Neural crest cell (in vitro differentiated cells): ENCODE measurements around the gene PLXNA2. TPM values are rescaled to one million over a fixed set of nuclear protein-coding genes. Genes with fewer than 3 reads are reported as not detected.

Source experiments
- DNase-seq: peaks from one replicate; pipeline ENCODE4 v3.0.0; 2021; ENCODE audit warnings: low read depth, mixed read lengths, low spot score
- H3K27ac Mint-ChIP-seq: one replicate; pipeline ENCODE4 v1.8.0; 2021; ENCODE audit warnings: mild to moderate bottlenecking, mixed read lengths; ENCODE audit not compliant: unreplicated experiment
- H3K27me3 Mint-ChIP-seq: 2 replicates; pipeline ENCODE4 v1.8.0; 2021; ENCODE audit warnings: low read depth, mild to moderate bottlenecking, mixed read lengths
- H3K36me3 Mint-ChIP-seq: 2 replicates; pipeline ENCODE4 v1.8.0; 2021; ENCODE audit warnings: low read depth, mild to moderate bottlenecking, mixed read lengths
- H3K4me1 Mint-ChIP-seq: 2 replicates; pipeline ENCODE4 v1.8.0; 2021; ENCODE audit warnings: mixed read lengths
- H3K4me3 Mint-ChIP-seq: one replicate; pipeline ENCODE4 v1.8.0; 2021; ENCODE audit warnings: mild to moderate bottlenecking, mixed read lengths
- H3K9me3 Mint-ChIP-seq: 2 replicates; pipeline ENCODE4 v1.8.0; 2021; ENCODE audit warnings: mixed read lengths
- total RNA-seq: library from RNA; stranded (reverse); gene quantifications from 2 replicates; pipeline ENCODE4 v1.2.1, GENCODE V29; 2021
- TF ChIP-seq, protein P1 (sequence below): fragments of 200-600 bp; sonication (generic); conservative IDR thresholded peaks from 2 replicates; pipeline ENCODE4 v1.5.0; 2021; ENCODE audit warnings: antibody characterized with exemption, mild to moderate bottlenecking

PLXNA2 gene
- total RNA-seq, 1 donor from 2014 or later = 37.7 TPM

GRCh38 chr1:208240662-208241355 is 3.4 kb downstream of the PLXNA2 start:
- Mint-ChIP-seq H3K4me1 (peaks cover 59% of the 10 kb centered on the region), H3K36me3 (no peaks in the 10 kb centered on the region), H3K27me3 (peaks cover 37% of the 10 kb centered on the region), H3K9me3 (no peaks in the 10 kb centered on the region), H3K4me3 (peak overlapping the region; percentile 91), H3K27ac (no peak overlapping the region)
- TF ChIP-seq, protein P1, sequence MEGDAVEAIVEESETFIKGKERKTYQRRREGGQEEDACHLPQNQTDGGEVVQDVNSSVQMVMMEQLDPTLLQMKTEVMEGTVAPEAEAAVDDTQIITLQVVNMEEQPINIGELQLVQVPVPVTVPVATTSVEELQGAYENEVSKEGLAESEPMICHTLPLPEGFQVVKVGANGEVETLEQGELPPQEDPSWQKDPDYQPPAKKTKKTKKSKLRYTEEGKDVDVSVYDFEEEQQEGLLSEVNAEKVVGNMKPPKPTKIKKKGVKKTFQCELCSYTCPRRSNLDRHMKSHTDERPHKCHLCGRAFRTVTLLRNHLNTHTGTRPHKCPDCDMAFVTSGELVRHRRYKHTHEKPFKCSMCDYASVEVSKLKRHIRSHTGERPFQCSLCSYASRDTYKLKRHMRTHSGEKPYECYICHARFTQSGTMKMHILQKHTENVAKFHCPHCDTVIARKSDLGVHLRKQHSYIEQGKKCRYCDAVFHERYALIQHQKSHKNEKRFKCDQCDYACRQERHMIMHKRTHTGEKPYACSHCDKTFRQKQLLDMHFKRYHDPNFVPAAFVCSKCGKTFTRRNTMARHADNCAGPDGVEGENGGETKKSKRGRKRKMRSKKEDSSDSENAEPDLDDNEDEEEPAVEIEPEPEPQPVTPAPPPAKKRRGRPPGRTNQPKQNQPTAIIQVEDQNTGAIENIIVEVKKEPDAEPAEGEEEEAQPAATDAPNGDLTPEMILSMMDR = no peak
- DNase-seq = no peak

DNA sequence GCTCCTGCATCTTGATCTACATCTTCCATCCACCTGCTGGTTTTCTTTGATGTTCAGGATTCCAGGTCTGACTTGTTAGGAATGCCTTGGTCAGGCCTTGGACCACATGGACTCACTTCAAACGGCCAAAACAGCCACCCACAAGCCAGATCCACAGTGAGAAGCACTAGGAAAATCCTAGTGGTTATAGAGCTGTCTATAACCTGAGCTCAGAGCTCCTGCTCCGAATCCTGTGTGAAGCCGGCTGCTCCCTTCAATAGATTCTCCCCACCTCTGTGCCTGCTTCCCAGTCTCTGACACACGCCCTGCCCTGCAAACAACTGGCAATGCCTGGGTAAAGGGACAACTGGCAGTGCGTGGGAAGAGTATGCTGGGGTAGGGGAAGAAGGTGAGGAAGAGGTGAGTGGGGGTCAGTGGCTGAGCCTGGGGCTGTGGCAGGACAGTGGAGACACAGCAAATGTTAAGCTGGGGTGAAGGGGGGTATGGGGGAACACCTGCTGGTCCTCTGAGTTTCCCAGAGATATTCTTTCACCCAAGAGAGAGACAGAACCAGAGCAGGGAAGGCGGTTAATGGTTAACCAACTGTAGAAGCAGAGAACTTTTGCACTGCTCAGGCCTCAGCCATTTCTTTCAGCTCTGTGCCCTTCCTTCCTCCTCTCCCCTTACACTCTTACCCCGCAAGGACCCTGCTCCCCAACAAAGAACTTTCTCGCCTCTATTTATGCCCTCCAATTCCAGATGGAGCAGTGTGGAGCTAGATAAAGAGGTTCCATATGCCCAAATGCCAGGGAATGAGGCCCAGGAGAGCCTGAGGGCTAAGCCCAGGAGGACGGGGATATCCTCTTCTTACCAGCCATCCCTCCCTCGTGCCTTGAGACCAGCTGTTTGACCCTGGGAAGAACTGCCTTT is 4.5 kb downstream of the PLXNA2 start:
- Mint-ChIP-seq H3K36me3 (no peaks in the 10 kb centered on the region), H3K4me1 (peaks cover 61% of the 10 kb centered on the region), H3K27me3 (peaks cover 34% of the 10 kb centered on the region), H3K27ac (no peak overlapping the region), H3K9me3 (no peaks in the 10 kb centered on the region), H3K4me3 (peak overlapping the region; percentile 91)
- TF ChIP-seq, protein P1 = no peak
- DNase-seq = no peak

DNA sequence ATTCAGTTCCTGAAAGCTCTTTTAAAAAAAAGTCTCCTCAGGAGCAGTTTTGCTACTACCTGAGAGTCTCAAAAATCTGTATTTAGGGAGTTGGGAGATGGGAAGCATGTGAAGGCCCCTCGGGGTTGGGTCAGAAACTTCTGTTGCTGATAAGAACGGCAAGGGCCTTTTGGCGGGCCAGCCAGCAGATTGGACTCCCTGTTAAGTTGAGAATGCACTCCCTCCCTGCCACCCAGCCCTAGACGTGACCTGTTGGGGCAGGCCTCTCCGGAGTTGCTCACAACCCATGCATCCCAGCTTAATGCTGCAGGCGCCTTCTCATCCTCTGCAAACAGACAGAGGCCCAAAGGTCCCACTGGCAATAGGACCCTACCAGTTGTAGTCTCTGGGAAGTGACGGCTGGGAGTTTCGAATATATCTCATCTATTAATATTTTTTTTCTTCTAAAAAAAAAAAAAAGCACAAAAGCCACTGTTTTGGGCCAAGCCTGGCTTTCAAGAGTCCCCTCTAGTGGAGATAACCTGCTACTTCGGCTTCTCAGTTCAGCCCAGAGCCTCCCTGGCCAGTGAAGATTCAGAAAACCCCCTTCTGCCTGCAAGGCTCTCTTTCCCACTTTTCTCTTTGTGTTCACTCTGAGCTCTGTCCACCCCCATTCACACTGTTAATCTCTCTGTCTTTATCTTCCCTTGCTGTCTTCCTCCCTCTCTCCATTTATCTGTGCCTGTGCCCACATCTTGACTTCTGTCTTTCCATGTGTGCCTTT is 5.3 kb downstream of the PLXNA2 start:
- Mint-ChIP-seq H3K27me3 (peaks cover 34% of the 10 kb centered on the region), H3K4me1 (peaks cover 63% of the 10 kb centered on the region), H3K9me3 (no peaks in the 10 kb centered on the region), H3K36me3 (no peaks in the 10 kb centered on the region), H3K27ac (no peak overlapping the region), H3K4me3 (peak overlapping the region; percentile 91)
- TF ChIP-seq, protein P1 = peak; percentile 84
- DNase-seq = no peak

- Mint-ChIP-seq H3K27ac (no peak overlapping the region), H3K4me1 (peaks cover 76% of the 10 kb centered on the region), H3K4me3 (no peak overlapping the region), H3K36me3 (no peaks in the 10 kb centered on the region), H3K9me3 (no peaks in the 10 kb centered on the region), H3K27me3 (peaks cover 25% of the 10 kb centered on the region)
- TF ChIP-seq, protein P1 = no peak
- DNase-seq = no peak
Measured at GRCh38 chr1:208237241-208237640, 6.9 kb downstream of the PLXNA2 start.
